Keratinocyte (primary cell): Measurements from ENCODE around the gene SUN1. TPM values are rescaled to one million over a fixed set of nuclear protein-coding genes. Genes with fewer than 3 reads are reported as not detected.
"Not testable (repeated sequence)": the region's sequence is repeated elsewhere in the genome, so short reads cannot be mapped to it uniquely, and the experiment has no call there.

Experiments
- DNase-seq: peaks from one replicate; pipeline ENCODE4 v3.0.0-alpha.2; 2011; ENCODE audit warnings: low read depth, missing footprints, low spot score
- FAIRE-seq: peaks from 2 replicates; lab custom pipeline; 2011; peaks lifted over from hg19 to GRCh38; lab: Jason Lieb, UNC
- H2AFZ ChIP-seq: 2 replicates; pipeline ENCODE4 v1.6.0; 2012; ENCODE audit warnings: low read length, control low read depth, inconsistent platforms; ENCODE audit not compliant: control insufficient read depth
- H3K27ac ChIP-seq: 2 replicates; pipeline ENCODE4 v1.5.1; 2011; ENCODE audit warnings: low read length; ENCODE audit not compliant: control insufficient read depth, insufficient read depth
- H3K27me3 ChIP-seq: 3 replicates; pipeline ENCODE4 v1.6.0; 2011; ENCODE audit warnings: low read length; ENCODE audit not compliant: control insufficient read depth, insufficient read depth; ENCODE audit errors: extremely low read depth
- H3K36me3 ChIP-seq, 2 experiments: 2 replicates in 1 of 2; 3 replicates in 1 of 2; pipeline ENCODE4 v1.5.1; 2011; ENCODE audit warnings: low read length in 2 of 2, mild to moderate bottlenecking in 1 of 2; ENCODE audit not compliant: control insufficient read depth in 2 of 2, insufficient read depth in 2 of 2; ENCODE audit errors: extremely low read depth in 1 of 2
- H3K4me1 ChIP-seq: 3 replicates; pipeline ENCODE4 v1.5.1; 2011; ENCODE audit warnings: low read length; ENCODE audit not compliant: control insufficient read depth, insufficient read depth; ENCODE audit errors: extremely low read depth
- H3K4me2 ChIP-seq: 3 replicates; pipeline ENCODE4 v1.6.0; 2011; ENCODE audit warnings: low read depth, low read length; ENCODE audit not compliant: control insufficient read depth, insufficient read depth; ENCODE audit errors: extremely low read depth
- H3K4me3 ChIP-seq, 3 experiments: fragments of 200-600 bp in 1 of 3; sonication (generic) in 1 of 3; 2 replicates in 2 of 3; 3 replicates in 1 of 3; pipeline ENCODE4 v1.5.1; 2011 to 2016; ENCODE audit warnings: low read length in 3 of 3, mild to moderate bottlenecking in 3 of 3, control low read depth in 2 of 3, inconsistent platforms in 1 of 3, low read depth in 1 of 3, mixed read lengths in 1 of 3, mixed run types in 1 of 3, moderate library complexity in 1 of 3; ENCODE audit not compliant: control insufficient read depth in 2 of 3, insufficient read depth in 2 of 3; ENCODE audit errors: extremely low read depth in 1 of 3
- H3K79me2 ChIP-seq: 2 replicates; pipeline ENCODE4 v1.6.0; 2012; ENCODE audit warnings: low read length; ENCODE audit not compliant: control insufficient read depth, insufficient read depth
- H3K9ac ChIP-seq: 3 replicates; pipeline ENCODE4 v1.6.0; 2011; ENCODE audit warnings: low read length; ENCODE audit not compliant: control insufficient read depth, insufficient read depth; ENCODE audit errors: extremely low read depth
- H3K9me1 ChIP-seq: 3 replicates; pipeline ENCODE4 v1.6.0; 2011; ENCODE audit warnings: low read length; ENCODE audit not compliant: control insufficient read depth, insufficient read depth; ENCODE audit errors: extremely low read depth
- H3K9me3 ChIP-seq: 2 replicates; pipeline ENCODE4 v1.5.1; 2012; ENCODE audit warnings: low read depth, low read length; ENCODE audit not compliant: control insufficient read depth
- H4K20me1 ChIP-seq: 3 replicates; pipeline ENCODE4 v1.6.0; 2011; ENCODE audit warnings: low read length; ENCODE audit not compliant: control insufficient read depth, insufficient read depth; ENCODE audit errors: extremely low read depth
- EZH2 ChIP-seq: IDR thresholded peaks from one replicate; pipeline ENCODE4 v1.6.1; 2012; ENCODE audit warnings: inconsistent platforms, mild to moderate bottlenecking, low read length, moderate library complexity
- dilution Hi-C: fragments of 300-500 bp; cut with MboI; formaldehyde crosslinking; loops from one replicate; pipeline ENCODE4 v1.7.0; 2020; ENCODE audit warnings: low sequenced_read_pairs; ENCODE audit not compliant: extremely low pct_ligation_motif_present
- polyA plus RNA-seq, 5 experiments: library from polyadenylated mRNA; depleted of rRNA in 3 of 5; stranded (reverse) in 3 of 5; stranded (forward) in 1 of 5; unstranded in 1 of 5; fragments of >200 nt; gene quantifications; 1 replicate in 1 of 5; 2 replicates in 3 of 5; 3 replicates in 1 of 5; pipeline versions ENCODE4 v1.2.1 to v1.2.3, GENCODE V29; 2011 to 2012; ENCODE audit warnings: missing spikeins in 2 of 5, low read depth in 1 of 5, low replicate concordance in 1 of 5
- TF ChIP-seq, protein P1 (sequence below), 3 experiments: IDR thresholded peaks in 1 of 3; conservative IDR thresholded peaks in 1 of 3; optimal IDR thresholded peaks in 1 of 3; 2 replicates in 2 of 3; 3 replicates in 1 of 3; pipeline versions ENCODE3 to v1.5.1; 2011; ENCODE audit warnings: low read length in 3 of 3, mild to moderate bottlenecking in 3 of 3, moderate library complexity in 2 of 3, control low read depth in 1 of 3, inconsistent platforms in 1 of 3; ENCODE audit not compliant: insufficient read depth in 2 of 3; ENCODE audit errors: extremely low read depth in 1 of 3

The SUN1 gene
- polyA plus RNA-seq, 1 donor (not counting 4 experiments of a cell fraction or from before 2014, with no cell fraction given), result 166 TPM

DNA sequence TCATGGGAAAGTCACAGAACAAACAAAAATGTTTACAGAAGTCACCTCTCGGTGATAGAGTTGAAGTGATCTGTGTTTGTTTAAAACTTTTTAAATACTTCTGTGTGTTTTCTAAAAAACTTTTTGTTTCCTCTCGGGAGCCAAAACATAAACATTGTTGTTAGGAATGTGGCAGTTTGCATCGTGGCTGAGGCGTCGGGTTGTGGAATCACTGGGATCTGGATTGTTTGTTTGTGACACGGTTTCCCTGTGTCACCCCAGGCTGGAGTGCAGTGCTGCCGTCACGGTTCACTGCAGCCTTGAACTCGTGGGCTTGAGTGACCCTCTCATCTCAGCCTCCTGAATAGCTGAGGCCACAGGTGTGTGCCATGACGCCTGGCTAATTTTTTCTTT is 29.0 kb upstream of the SUN1 start:
- Histone ChIP-seq H3K27me3 (no peaks in the 10 kb centered on the region), H2AFZ (no peak overlapping the region), H3K9me3 (no peaks in the 10 kb centered on the region), H3K4me3 (no peak overlapping the region), H4K20me1 (no peaks in the 10 kb centered on the region), H3K9me1 (no peaks in the 10 kb centered on the region), H3K79me2 (no peaks in the 10 kb centered on the region), H3K9ac (no peak overlapping the region), H3K27ac (no peak overlapping the region), H3K4me2 (no peak overlapping the region), H3K4me1 (peaks cover 4% of the 10 kb centered on the region), H3K36me3 (no peaks in the 10 kb centered on the region)
- DNase-seq, result no peak
- dilution Hi-C loops, result no loop called here
- no peak for FAIRE-seq
- TF ChIP-seq, protein P1, sequence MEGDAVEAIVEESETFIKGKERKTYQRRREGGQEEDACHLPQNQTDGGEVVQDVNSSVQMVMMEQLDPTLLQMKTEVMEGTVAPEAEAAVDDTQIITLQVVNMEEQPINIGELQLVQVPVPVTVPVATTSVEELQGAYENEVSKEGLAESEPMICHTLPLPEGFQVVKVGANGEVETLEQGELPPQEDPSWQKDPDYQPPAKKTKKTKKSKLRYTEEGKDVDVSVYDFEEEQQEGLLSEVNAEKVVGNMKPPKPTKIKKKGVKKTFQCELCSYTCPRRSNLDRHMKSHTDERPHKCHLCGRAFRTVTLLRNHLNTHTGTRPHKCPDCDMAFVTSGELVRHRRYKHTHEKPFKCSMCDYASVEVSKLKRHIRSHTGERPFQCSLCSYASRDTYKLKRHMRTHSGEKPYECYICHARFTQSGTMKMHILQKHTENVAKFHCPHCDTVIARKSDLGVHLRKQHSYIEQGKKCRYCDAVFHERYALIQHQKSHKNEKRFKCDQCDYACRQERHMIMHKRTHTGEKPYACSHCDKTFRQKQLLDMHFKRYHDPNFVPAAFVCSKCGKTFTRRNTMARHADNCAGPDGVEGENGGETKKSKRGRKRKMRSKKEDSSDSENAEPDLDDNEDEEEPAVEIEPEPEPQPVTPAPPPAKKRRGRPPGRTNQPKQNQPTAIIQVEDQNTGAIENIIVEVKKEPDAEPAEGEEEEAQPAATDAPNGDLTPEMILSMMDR (optimal IDR thresholded peaks at IDR 0.05 in 1 of 3, IDR thresholded peaks at IDR 0.05 in 1 of 3, conservative IDR thresholded peaks at IDR 0.05 in 1 of 3; ENCODE audit: extremely low read depth in 1 of 3, insufficient read depth in 2 of 3, low read length in 3 of 3), result no peak
- TF ChIP-seq EZH2, result no peak

DNA sequence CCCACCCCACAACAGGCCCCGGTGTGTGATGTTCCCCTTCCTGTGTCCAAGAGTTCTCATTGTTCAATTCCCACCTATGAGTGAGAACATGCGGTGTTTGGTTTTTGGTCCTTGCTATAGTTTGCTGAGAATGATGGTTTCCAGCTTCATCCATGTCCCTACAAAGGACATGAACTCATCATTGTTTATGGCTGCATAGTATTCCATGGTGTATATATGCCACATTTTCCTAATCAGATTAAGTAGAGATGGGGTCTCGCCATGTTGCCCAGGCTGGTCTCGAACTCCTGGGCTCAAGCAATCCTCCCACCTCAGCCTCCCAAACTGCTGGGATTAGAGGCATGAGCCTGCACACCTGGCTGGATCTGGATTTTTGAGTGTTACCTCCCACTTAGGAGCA is 28.5 kb upstream of the SUN1 start:
- dilution Hi-C loops, H3K9me1 ChIP-seq, H2AFZ ChIP-seq, FAIRE-seq, H3K79me2 ChIP-seq, H3K27me3 ChIP-seq, H3K9me3 ChIP-seq, H4K20me1 ChIP-seq, DNase-seq, H3K4me2 ChIP-seq, H3K4me1 ChIP-seq, H3K27ac ChIP-seq, H3K4me3 ChIP-seq, H3K36me3 ChIP-seq, H3K9ac ChIP-seq: not testable (repeated sequence)

DNA sequence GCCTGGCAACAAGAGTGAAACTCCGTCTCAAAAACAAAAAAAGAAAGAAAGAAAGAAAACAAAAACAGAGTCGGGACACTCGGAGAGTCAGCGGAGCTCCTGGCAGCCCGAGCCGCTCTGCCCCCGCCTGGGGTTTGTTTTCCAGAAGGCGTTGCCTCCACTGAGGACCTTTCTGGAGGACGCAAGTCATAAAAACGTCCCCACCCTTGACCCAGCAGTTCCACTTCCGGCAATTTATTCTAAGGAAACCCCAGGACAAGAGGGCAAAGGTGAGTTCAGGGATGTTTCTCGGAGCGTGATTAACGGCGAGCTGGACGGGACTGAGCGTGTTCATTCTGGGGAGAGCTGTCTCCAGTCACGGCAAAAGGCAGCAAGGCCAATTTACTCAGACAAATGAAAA is 27.0 kb upstream of the SUN1 start:
- H3K4me3 ChIP-seq, result no peak overlapping the region

More for the DNA sequence above, 27.0 kb upstream of the SUN1 start:
- H3K4me1 ChIP-seq, result peaks cover 4% of the 10 kb centered on the region
- H3K9me3 ChIP-seq, result no peaks in the 10 kb centered on the region
- FAIRE-seq (no peak), DNase-seq (no peak)
- H3K36me3 ChIP-seq, result no peaks in the 10 kb centered on the region
- no peak overlapping the region for H3K4me2 ChIP-seq
- TF ChIP-seq, protein P1 (optimal IDR thresholded peaks at IDR 0.05 in 1 of 3, IDR thresholded peaks at IDR 0.05 in 1 of 3, conservative IDR thresholded peaks at IDR 0.05 in 1 of 3; ENCODE audit: extremely low read depth in 1 of 3, insufficient read depth in 2 of 3, low read length in 3 of 3), result no peak
- TF ChIP-seq EZH2, result no peak
- H4K20me1 ChIP-seq, result no peaks in the 10 kb centered on the region
- dilution Hi-C loops, result no loop called here
- no peak overlapping the region for H3K9ac ChIP-seq
- no peaks in the 10 kb centered on the region for H3K27me3 ChIP-seq
- no peak overlapping the region for H2AFZ ChIP-seq
- no peak overlapping the region for H3K27ac ChIP-seq
- H3K79me2 ChIP-seq, result no peaks in the 10 kb centered on the region
- H3K9me1 ChIP-seq, result no peaks in the 10 kb centered on the region
